HG03342 (cell line): ENCODE results near the gene PCDHAC2.

ENCODE experiments used
- ATAC-seq: cut with Tn5 transposase; IDR thresholded peaks from one replicate; pipeline ENCODE4 v1.9.1; 2021; ENCODE audit warnings: mild to moderate bottlenecking, moderate library complexity; ENCODE audit not compliant: unreplicated experiment

The PCDHAC2 gene

GRCh38 chr5:140966293-140967225, at the start of gene PCDHAC2:
Gene PCDHAC2, plus strand, starts transcription at chr5:140966476. Its CDS starts 291 bp downstream, at chr5:140966767.
- no peak for ATAC-seq

GRCh38 chr5:140923601-140924000, 42.7 kb upstream of the PCDHAC2 start:
- ATAC-seq = no peak

- ATAC-seq = no peak
These were observed 40.4 kb upstream of the PCDHAC2 start, which contains the start of gene PCDHAC1 for GRCh38 chr5:140925806-140926442. Gene PCDHAC1, plus strand, starts transcription at chr5:140926299. Its CDS starts 594 bp downstream, at chr5:140926893.

GRCh38 chr5:140926443-140927227, 39.6 kb upstream of the PCDHAC2 start:
- ATAC-seq = no peak

- ATAC-seq = no peak
These were observed 39.1 kb upstream of the PCDHAC2 start for GRCh38 chr5:140927228-140927573.

- no peak for ATAC-seq
These were observed 31.2 kb upstream of the PCDHAC2 start for GRCh38 chr5:140934964-140935606.

GRCh38 chr5:140946578-140946977, 19.7 kb upstream of the PCDHAC2 start:
- no peak for ATAC-seq

- no peak for ATAC-seq
These were observed 14.6 kb upstream of the PCDHAC2 start for GRCh38 chr5:140951636-140952035.

- no peak for ATAC-seq
These were observed 13.0 kb upstream of the PCDHAC2 start for GRCh38 chr5:140953234-140953633.

GRCh38 chr5:140962190-140962589, 4.1 kb upstream of the PCDHAC2 start:
- no peak for ATAC-seq

- no peak for ATAC-seq
These were observed 1.9 kb upstream of the PCDHAC2 start for GRCh38 chr5:140964356-140964755.

- ATAC-seq = no peak
These were observed 377 bp upstream of the PCDHAC2 start for GRCh38 chr5:140965905-140966292.

GRCh38 chr5:140967226-140967893, 1.1 kb downstream of the PCDHAC2 start:
- ATAC-seq = no peak

GRCh38 chr5:140969880-140970279, 3.6 kb downstream of the PCDHAC2 start:
- no peak for ATAC-seq

- ATAC-seq = no peak
These were observed 7.3 kb downstream of the PCDHAC2 start for GRCh38 chr5:140973550-140973949.

- no peak for ATAC-seq
These were observed 10.7 kb downstream of the PCDHAC2 start for GRCh38 chr5:140977003-140977402.

GRCh38 chr5:140978260-140978659, 12.0 kb downstream of the PCDHAC2 start:
- no peak for ATAC-seq

GRCh38 chr5:140978983-140979382, 12.7 kb downstream of the PCDHAC2 start:
- ATAC-seq = no peak

- no peak for ATAC-seq
These were observed 15.9 kb downstream of the PCDHAC2 start for GRCh38 chr5:140982083-140982716.

GRCh38 chr5:140986117-140986521, 19.8 kb downstream of the PCDHAC2 start:
- ATAC-seq = no peak
